NCI-H2171 treated with DMSO at 0.1 percent for 48 hours (cell line): ENCODE measurements around the gene ABHD2.
"Not testable (repeated sequence)": the region's sequence is repeated elsewhere in the genome, so short reads cannot be mapped to it uniquely, and the experiment has no call there.

Source experiments
- DNase-seq: peaks from one replicate; lab custom pipeline; 2025; lab: John Stamatoyannopoulos, UW

ABHD2 gene

GRCh38 chr15:89087830-89088604 lies at the start of gene ABHD2:
TSS of gene ABHD2 (plus strand) at chr15:89088456. CDS start at chr15:89116328, 27,872 bp downstream.
- DNase-seq, result peak; percentile 100

GRCh38 chr15:89039142-89039541 lies 49.1 kb upstream of the ABHD2 start:
- no peak for DNase-seq

DNA sequence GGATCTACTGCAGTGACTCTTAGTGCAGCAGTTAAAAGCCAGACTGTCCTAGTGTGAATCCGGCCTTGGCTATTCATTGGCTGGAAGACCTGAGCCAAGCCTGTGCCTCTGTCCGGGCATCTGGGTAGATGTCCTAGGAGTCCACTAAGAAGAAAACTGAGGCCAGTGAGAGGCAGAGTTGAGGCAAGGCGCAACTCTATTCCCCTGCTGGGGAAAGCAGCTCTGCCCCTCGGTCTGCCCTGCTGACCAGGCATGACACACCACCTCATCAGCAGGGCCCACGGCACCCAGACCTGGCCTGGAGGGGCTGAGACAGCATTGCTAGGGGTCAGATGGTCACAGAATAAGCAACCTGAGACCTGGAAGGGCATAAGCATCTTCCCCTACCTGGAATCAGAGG lies 46.7 kb upstream of the ABHD2 start:
- no peak for DNase-seq

GRCh38 chr15:89042387-89042786 lies 45.9 kb upstream of the ABHD2 start:
- no peak for DNase-seq

DNA sequence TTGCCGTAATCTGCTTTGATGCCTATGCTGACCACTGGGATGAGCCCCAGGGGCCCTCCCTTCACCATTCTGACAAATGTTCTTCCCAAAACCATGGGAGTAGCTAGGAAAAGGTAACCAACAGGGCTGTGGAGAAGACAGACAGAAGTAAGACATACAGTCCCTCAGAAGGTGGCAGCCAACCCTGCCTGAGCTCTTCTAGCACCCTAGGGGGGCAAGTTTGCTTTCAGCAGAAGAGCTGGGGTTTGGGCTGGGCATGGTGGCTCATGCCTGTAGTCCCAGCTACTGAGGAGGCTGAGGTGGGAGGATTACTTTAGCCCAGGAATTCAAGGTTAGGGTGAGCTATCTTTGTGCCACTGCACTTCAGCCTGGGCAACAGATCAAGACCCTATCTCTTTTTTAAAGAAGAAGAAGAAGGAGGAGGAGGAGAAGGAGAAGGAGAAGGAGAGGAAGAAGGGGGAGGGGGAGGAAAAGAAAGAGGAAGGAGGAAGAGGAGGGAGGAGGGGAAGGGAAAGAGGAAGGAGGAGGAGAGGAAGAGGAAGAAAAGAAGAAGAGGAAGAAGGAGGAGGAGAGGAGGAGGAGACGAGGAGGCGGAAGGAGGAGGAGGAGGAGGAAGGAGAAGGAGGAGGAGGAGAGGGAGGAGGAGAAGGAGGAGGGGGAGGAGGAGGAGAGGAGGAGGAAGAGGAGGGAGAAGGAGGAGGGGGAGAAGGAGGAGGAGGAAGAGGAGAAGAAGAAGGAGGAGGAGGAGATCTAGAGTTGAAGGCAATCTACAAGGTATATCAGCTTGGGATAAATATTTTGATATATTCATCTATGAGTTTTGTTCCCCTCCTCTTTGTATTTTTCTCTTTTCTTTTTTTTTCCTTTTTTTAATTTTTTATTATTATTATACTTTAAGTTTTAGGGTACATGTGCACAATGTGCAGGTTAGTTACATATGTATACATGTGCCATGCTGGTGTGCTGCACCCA lies 44.9 kb upstream of the ABHD2 start:
- no peak for DNase-seq

- DNase-seq, result not testable (repeated sequence)
Observed at GRCh38 chr15:89049016-89049666, 39.1 kb upstream of the ABHD2 start.

DNA sequence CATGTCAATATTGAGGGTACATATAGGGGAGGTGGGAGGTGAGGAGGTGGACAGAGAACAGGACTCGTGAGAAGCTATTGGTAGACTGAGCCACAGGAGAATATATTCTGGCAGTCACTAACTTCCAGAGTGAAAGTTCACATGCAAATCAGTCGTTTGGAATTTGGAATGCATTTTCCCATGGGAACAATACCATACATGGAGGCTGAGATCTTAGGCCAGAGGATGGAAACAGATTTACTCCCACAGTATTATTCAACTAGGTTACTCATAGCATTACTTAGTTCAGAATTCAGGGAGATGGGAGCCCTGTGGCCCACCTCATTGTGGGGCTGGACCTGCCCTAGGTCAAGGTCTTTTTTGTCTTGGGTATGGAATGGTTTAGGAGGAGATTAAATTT lies 36.4 kb upstream of the ABHD2 start:
- no peak for DNase-seq

DNA sequence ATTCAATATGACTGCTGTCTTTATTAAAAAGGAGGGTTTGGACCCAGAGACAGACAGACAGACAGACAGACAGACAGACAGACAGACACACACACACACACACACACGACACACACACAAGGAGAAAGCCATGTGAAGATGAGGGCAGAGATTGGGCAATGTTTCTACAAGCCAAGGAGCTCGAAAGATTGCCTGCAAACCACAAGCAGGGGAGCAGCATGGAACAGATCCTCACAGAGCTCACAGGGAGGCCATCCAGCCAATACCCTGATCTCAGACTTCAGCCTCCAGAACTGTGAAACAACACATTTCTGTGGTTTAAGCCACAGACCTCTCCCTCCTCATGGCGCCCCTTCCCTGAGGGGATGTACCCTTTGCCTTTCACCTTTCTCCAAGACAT lies 35.8 kb upstream of the ABHD2 start:
- no peak for DNase-seq

DNA sequence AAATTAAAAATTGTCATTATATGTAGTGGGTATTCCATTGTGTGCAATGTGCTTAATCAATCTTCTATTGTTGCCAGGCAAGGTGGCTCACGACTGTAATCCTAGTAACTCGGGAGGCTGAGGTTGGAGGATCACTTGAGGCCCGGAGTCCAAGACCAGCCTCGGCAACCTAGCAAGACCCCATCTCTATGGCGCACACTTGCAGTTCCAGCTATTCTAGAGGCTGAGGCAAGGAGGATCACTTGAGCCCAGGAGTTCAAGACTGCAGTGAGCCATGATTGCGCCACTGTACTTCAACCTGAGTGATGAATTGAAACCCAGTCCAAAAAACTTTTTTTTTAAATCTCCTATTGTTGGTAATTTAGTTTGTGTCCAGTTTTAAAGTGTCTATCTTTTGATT lies 33.4 kb upstream of the ABHD2 start:
- DNase-seq, result no peak

DNA sequence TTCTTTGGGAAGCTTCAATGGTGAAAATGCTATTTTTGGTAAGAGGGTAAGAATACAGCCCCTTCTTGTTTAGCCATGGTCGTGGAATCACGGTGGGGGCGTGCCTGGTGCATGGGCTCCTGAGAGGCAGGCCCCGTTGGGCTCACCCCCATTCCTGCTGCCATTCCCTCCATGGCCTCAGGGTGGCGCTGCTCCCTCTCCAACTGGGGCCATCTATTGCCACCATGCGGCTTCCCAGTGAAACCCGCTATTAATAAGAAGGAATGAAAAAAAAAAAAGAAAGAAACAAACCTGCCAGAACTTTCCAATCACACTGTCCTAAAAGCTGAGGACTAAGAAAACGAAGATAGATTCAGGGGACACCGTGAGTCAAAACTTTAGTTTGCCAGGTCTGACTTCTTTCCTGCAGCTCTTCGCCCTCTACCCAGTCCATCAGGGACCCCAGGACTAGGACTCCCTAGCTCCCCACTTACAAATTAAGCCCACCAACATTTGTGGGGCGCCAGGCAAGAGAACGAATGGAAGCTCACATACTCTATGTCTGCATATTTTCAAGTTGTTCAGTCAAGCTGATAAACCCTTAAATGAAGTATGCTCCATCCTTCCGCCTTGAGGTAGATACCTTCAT lies 30.6 kb upstream of the ABHD2 start:
- DNase-seq, result peak; percentile 63

DNA sequence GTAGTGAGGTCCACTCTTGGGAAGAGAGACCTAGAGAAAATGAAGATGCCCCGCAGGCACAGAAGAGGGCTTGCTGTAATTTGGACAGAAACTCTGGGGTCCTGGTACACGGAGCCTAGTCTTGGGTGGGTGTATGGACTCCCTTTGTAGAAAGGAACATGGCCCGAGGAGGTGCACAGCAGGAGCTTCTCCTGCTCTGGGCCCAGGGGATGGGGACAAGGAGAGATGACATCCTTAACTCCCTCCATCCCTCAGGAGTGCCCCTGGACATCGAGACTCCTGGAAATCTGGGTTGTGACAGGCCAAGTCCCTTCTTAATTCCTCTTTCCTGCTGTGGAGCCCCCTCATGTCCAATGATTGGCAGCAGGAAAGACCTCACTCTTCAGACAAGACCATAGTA lies 29.9 kb upstream of the ABHD2 start:
- no peak for DNase-seq

DNA sequence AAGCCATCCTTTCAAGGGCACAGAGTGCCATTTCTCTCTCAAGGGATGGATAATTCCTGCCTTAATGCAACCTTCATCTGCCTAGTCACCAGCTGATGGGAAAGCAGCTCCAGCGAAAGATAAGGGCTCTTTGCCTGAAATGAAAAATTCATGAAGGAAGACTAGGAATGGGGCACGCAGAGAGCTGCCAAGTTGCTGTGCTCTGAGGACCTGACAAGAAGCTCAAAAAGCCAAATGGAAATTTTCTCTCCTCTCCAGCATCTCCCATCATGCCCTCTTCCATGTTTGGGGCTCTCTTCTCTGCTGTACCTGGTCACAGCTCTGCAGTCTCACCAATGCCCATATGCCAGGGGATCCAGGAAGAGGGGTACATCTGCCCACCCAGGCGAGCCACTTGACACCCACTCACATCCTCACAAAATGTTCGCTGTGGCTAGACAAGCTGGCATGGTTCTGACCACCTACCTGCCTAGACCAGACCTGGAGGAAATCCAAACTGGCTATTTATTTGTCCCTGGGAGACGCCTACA lies 29.3 kb upstream of the ABHD2 start:
- no peak for DNase-seq

- DNase-seq, result no peak
Observed at GRCh38 chr15:89066280-89066679, 22.0 kb upstream of the ABHD2 start.

- DNase-seq, result no peak
Observed at GRCh38 chr15:89067751-89068150, 20.5 kb upstream of the ABHD2 start.

- no peak for DNase-seq
Observed at GRCh38 chr15:89068325-89068784, 19.9 kb upstream of the ABHD2 start.

DNA sequence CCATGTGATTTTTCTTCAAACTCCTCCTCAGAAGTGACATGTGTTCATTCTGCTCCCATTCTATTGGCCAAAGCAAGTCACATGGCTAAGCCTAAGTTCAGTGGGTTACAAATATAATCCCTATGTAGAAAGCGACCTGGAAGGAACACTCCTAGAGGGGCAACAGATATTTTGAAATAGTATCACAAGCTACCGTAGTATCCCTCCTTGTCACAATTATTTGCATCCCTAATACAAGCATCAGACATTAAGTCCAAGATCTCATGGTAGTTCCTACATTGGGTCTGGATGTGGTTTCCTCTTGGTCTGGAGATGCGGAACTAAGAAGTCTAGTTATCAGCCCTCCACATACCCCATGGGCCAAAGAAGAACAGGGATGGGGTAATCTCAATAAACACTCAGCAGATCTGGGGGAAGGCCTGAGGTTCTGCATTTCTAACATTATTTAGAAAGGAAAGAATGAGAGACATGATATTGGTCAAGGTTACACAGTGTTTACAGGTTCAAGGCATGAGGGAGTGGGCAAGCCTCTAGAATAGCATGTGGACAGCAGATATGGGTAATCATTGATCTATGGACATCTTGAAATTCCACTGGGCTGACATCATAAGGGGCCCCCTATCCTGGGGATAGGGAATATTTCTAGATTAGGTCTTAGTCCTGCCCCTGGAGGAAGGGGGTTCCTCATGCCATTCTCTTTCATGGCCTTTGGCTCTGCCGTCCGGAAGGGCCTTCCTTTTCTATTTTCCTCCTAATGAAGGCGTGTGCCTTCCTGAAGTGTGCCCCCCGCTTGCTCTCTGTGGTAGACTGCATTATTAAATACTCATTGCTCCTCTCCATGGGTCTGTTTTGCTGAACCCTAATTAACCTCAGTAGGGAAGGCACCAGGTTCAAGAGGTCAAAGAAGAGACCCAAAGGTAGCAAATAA lies 17.8 kb upstream of the ABHD2 start:
- DNase-seq, result no peak

DNA sequence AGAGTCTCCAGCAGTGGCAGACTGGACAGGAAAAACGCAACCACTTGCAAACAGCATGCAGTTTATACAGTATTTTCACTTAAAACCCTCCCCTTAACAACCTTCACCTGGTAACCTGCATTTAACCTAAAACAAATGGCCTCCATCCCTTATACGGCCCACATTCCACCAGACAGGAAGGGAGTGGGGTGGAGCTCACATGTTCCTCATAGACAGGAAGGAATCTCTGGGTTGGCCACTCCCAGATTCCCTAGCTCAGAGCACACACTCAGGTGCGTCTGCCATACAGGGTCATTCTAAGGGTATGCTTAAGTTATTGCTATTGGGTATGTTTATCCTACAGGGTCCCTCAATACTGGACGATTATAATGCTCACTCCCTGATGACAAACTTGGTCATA lies 16.8 kb upstream of the ABHD2 start:
- no peak for DNase-seq

DNA sequence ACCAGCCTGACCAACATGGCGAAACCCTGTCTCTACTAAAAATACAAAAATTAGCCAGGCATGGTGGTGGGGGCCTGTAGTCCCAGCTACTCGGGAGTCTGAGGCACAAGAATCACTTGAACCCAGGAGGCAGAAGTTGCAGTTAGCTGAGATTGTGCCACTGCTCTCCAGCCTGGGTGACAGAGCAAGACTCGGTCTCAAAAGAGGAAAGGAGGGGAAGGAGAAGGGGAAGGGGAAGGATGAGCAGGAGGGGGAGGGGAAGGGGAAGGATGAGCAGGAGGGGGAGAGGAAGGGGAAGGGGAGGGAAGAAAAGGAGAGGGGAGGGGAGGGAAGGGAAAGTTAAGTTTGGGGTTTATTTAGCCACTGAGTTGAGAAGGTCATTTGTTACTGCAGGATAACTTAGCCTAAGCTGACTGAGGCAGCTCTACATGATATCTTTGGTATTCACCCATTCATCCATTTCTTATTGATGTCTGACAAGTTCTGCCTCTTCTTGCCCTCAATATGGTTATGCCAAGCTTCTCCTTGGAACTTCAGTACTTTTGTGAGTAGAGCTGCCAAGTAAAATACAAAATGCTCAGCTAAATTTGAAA lies 15.9 kb upstream of the ABHD2 start:
- DNase-seq, result no peak

DNA sequence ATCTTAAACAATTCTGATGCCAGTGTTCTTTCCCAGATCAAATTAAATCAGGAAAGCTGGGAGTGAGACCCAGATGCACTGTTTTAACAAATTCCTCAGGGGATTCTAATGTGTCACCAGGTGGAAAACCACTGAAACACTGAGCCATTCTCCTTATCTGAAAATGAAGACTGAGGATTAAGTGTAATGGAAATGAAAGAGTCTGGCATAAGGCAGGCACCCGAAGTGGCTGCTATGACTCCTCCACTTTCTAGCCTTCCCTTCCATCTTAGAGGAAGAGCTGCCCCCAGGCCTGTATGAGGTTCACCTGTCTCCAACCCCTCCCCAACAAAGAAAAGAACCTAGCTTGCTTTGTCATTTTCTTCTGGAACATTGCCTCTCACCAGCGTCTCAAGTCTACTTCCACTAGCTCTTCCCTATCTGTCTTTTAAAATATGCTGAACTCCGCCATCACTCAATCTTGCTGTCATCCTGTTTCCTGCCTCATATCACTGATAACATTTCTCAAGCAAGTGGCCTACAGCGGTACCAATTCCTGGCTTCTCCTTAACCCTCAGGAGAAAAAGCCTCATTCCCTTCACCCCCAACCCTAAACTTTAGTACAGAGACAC lies 13.7 kb upstream of the ABHD2 start:
- no peak for DNase-seq
